HepG2 (cell line): ENCODE measurements around the gene ESYT2. TPM values are rescaled to one million over a fixed set of nuclear protein-coding genes. Genes with fewer than 3 reads are reported as not detected.

Experiments used
- FIP1L1 ChIP-seq: fragments of 200-400 bp; formaldehyde crosslinking; IDR thresholded peaks from 2 replicates; pipeline ENCODE4 v1.6.1; 2018; ENCODE audit warnings: low read depth, mild to moderate bottlenecking, low read length, moderate library complexity, borderline replicate concordance; ENCODE audit not compliant: insufficient read depth
- GATAD1 ChIP-seq: IDR thresholded peaks from 2 replicates; pipeline ENCODE4 v1.6.1; 2016; ENCODE audit warnings: missing genetic modification reagents, missing compliant biosample characterization
- HDAC2 ChIP-seq: sonication (generic); formaldehyde crosslinking; IDR thresholded peaks from 2 replicates; pipeline ENCODE4 v1.4.0; 2020; ENCODE audit warnings: missing genetic modification reagents
- HOXA3 ChIP-seq: sonication (generic); formaldehyde crosslinking; IDR thresholded peaks from 2 replicates; pipeline ENCODE4 v1.5.0; 2020; ENCODE audit warnings: missing genetic modification reagents
- ISL2 ChIP-seq: sonication (generic); formaldehyde crosslinking; IDR thresholded peaks from 2 replicates; pipeline ENCODE4 v1.5.0; 2020; ENCODE audit warnings: missing genetic modification reagents
- MZF1 ChIP-seq: sonication (generic); formaldehyde crosslinking; IDR thresholded peaks from 2 replicates; pipeline ENCODE4 v1.8.1; 2023; ENCODE audit warnings: mild to moderate bottlenecking, missing genetic modification reagents, borderline replicate concordance
- NR1H2 ChIP-seq: sonication (generic); formaldehyde crosslinking; IDR thresholded peaks from 2 replicates; pipeline ENCODE4 v1.8.1; 2022; ENCODE audit warnings: low read depth, missing genetic modification reagents, borderline replicate concordance
- PHF21A ChIP-seq: sonication (generic); formaldehyde crosslinking; IDR thresholded peaks from 2 replicates; pipeline ENCODE4 v1.5.0; 2020; ENCODE audit warnings: mild to moderate bottlenecking, missing genetic modification reagents
- SPEN ChIP-seq: sonication (generic); formaldehyde crosslinking; IDR thresholded peaks from 2 replicates; pipeline ENCODE4 v1.5.1; 2020; ENCODE audit warnings: low read depth, mild to moderate bottlenecking, missing genetic modification reagents
- ZNF17 ChIP-seq: sonication (generic); formaldehyde crosslinking; IDR thresholded peaks from 2 replicates; pipeline ENCODE4 v1.5.0; 2020; ENCODE audit warnings: mild to moderate bottlenecking, missing genetic modification reagents
- ZNF510 ChIP-seq: sonication (generic); formaldehyde crosslinking; IDR thresholded peaks from 2 replicates; pipeline ENCODE4 v1.4.0; 2020; ENCODE audit warnings: low read depth, mild to moderate bottlenecking, missing genetic modification reagents
- ZNF703 ChIP-seq: sonication (generic); formaldehyde crosslinking; IDR thresholded peaks from 2 replicates; pipeline ENCODE4 v1.5.1; 2020; ENCODE audit warnings: missing genetic modification reagents, mild to moderate bottlenecking, moderate library complexity, borderline replicate concordance
- ZNF709 ChIP-seq: sonication (generic); formaldehyde crosslinking; IDR thresholded peaks from 2 replicates; pipeline ENCODE4 v1.5.0; 2020; ENCODE audit warnings: mild to moderate bottlenecking, missing genetic modification reagents
- ZNF781 ChIP-seq: sonication (generic); formaldehyde crosslinking; IDR thresholded peaks from 2 replicates; pipeline ENCODE4 v1.5.1; 2020; ENCODE audit warnings: borderline replicate concordance, mild to moderate bottlenecking, missing genetic modification reagents; ENCODE audit errors: not compliant biosample characterization
- ZNF841 ChIP-seq: sonication (generic); formaldehyde crosslinking; IDR thresholded peaks from 2 replicates; pipeline ENCODE4 v1.8.1; 2023; ENCODE audit warnings: missing genetic modification reagents, borderline replicate concordance
- polyA plus RNA-seq, 8 experiments: library from polyadenylated mRNA; depleted of rRNA in 3 of 8; stranded (reverse) in 7 of 8; unstranded in 1 of 8; fragments of >200 nt; fragmentation: Illumina TruSeq in 4 of 8; extraction: Trizol in 4 of 8; gene quantifications; 2 replicates each; pipeline versions ENCODE4 v1.2.1 to v1.2.3, GENCODE V29; 2011 to 2016; ENCODE audit warnings: low read depth in 4 of 8, missing spikeins in 1 of 8, mixed read lengths in 1 of 8; ENCODE audit not compliant: insufficient read depth in 1 of 8
- total RNA-seq, 5 experiments: library from RNA; depleted of rRNA; stranded (reverse); fragments of >200 nt; fragmentation: Illumina TruSeq; extraction: Trizol; gene quantifications; 2 replicates each; pipeline ENCODE4 v1.2.3, GENCODE V29; 2016; ENCODE audit warnings: low read depth in 1 of 5
- TF ChIP-seq, protein P1 (sequence below): sonication (generic); formaldehyde crosslinking; IDR thresholded peaks from 2 replicates; pipeline ENCODE4 v1.4.0; 2020; ENCODE audit warnings: missing genetic modification reagents, borderline replicate concordance
- TF ChIP-seq, protein P2 (sequence below): sonication (generic); formaldehyde crosslinking; IDR thresholded peaks from 2 replicates; pipeline ENCODE4 v1.4.0; 2020; ENCODE audit warnings: low read depth, mild to moderate bottlenecking, missing genetic modification reagents
- TF ChIP-seq, protein P3 (sequence below): sonication (generic); formaldehyde crosslinking; IDR thresholded peaks from 2 replicates; pipeline ENCODE4 v1.4.0; 2020; ENCODE audit warnings: missing genetic modification reagents, borderline replicate concordance
- TF ChIP-seq, protein P4 (sequence below): sonication (generic); formaldehyde crosslinking; IDR thresholded peaks from 2 replicates; pipeline ENCODE4 v1.4.0; 2020; ENCODE audit warnings: missing genetic modification reagents

The ESYT2 gene
- total and polyA plus RNA-seq, 2 of the 13 experiments (the other 11 are each of a cell fraction or from before 2014, with no cell fraction given): 28.5 to 37.3 TPM

DNA sequence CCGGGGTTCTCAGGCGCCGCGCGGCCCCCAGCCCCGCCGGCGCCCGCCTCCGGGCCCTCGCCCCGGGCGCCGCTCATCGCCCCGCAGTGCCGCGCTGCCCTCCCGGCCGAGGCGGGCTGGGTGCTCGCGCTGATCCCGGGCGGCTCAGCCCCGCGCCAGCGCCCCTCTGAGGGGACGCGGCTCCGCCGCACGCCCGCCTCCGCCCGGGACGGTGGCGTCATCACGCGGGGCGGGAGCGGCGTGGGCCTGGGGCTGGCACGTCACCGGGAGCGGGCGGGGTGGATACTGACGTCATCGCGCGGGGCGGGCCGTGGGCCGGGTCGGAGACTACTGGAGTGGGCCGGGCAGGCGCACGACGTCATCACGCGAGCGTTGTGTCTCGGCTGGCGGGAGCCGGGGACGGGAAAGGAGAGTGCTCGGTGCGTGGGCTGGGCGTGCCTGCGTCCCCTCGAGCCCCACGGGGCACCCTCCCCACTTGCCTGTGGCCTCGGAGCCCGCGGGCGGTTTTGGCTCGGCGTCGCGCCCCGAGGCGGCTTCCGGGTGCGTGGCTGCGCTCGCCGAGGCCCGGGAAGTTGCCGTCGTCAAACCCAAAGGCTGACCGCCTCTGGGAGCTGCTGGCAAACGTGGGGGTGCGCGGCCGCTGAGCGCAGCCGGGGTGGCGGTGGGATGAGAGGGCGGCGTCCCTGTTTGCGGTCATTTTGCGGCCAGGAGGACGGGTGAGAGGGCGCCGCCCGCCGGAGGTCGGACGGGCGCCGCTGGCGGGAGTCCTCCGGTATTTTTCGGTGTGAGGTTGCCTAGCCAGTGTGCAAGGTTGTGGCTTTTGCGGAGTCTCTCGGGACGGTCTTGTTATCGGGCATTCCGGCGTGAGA, at the start of gene ESYT2 (continued):
- TF ChIP-seq HOXA3 (CRISPR knock-in tag): peak; percentile 100
- TF ChIP-seq HDAC2 (CRISPR knock-in tag): peak; percentile 85
- no peak for TF ChIP-seq ZNF17 (CRISPR knock-in tag)
- no peak for TF ChIP-seq FIP1L1
- peak; percentile 95 for TF ChIP-seq ZNF703 (CRISPR knock-in tag)
- TF ChIP-seq, protein P1, sequence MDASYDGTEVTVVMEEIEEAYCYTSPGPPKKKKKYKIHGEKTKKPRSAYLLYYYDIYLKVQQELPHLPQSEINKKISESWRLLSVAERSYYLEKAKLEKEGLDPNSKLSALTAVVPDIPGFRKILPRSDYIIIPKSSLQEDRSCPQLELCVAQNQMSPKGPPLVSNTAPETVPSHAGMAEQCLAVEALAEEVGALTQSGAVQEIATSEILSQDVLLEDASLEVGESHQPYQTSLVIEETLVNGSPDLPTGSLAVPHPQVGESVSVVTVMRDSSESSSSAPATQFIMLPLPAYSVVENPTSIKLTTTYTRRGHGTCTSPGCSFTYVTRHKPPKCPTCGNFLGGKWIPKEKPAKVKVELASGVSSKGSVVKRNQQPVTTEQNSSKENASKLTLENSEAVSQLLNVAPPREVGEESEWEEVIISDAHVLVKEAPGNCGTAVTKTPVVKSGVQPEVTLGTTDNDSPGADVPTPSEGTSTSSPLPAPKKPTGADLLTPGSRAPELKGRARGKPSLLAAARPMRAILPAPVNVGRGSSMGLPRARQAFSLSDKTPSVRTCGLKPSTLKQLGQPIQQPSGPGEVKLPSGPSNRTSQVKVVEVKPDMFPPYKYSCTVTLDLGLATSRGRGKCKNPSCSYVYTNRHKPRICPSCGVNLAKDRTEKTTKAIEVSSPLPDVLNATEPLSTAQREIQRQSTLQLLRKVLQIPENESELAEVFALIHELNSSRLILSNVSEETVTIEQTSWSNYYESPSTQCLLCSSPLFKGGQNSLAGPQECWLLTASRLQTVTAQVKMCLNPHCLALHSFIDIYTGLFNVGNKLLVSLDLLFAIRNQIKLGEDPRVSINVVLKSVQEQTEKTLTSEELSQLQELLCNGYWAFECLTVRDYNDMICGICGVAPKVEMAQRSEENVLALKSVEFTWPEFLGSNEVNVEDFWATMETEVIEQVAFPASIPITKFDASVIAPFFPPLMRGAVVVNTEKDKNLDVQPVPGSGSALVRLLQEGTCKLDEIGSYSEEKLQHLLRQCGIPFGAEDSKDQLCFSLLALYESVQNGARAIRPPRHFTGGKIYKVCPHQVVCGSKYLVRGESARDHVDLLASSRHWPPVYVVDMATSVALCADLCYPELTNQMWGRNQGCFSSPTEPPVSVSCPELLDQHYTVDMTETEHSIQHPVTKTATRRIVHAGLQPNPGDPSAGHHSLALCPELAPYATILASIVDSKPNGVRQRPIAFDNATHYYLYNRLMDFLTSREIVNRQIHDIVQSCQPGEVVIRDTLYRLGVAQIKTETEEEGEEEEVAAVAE (CRISPR knock-in tag): no peak
- no peak for TF ChIP-seq MZF1
- peak; percentile 88 for TF ChIP-seq SPEN (CRISPR knock-in tag)
- TF ChIP-seq, protein P2, sequence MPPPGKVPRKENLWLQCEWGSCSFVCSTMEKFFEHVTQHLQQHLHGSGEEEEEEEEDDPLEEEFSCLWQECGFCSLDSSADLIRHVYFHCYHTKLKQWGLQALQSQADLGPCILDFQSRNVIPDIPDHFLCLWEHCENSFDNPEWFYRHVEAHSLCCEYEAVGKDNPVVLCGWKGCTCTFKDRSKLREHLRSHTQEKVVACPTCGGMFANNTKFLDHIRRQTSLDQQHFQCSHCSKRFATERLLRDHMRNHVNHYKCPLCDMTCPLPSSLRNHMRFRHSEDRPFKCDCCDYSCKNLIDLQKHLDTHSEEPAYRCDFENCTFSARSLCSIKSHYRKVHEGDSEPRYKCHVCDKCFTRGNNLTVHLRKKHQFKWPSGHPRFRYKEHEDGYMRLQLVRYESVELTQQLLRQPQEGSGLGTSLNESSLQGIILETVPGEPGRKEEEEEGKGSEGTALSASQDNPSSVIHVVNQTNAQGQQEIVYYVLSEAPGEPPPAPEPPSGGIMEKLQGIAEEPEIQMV (CRISPR knock-in tag): 0 out of 2 replicates have a peak, but pooled peaks have one; percentile 54
- TF ChIP-seq ISL2 (CRISPR knock-in tag): peak; percentile 81
- TF ChIP-seq ZNF781 (CRISPR knock-in tag): no peak
- TF ChIP-seq NR1H2 (CRISPR knock-in tag): peak; percentile 74
- TF ChIP-seq, protein P3, sequence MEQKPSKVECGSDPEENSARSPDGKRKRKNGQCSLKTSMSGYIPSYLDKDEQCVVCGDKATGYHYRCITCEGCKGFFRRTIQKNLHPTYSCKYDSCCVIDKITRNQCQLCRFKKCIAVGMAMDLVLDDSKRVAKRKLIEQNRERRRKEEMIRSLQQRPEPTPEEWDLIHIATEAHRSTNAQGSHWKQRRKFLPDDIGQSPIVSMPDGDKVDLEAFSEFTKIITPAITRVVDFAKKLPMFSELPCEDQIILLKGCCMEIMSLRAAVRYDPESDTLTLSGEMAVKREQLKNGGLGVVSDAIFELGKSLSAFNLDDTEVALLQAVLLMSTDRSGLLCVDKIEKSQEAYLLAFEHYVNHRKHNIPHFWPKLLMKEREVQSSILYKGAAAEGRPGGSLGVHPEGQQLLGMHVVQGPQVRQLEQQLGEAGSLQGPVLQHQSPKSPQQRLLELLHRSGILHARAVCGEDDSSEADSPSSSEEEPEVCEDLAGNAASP (CRISPR knock-in tag): peak; percentile 62
- peak; percentile 78 for TF ChIP-seq ZNF709 (CRISPR knock-in tag)
- TF ChIP-seq, protein P4, sequence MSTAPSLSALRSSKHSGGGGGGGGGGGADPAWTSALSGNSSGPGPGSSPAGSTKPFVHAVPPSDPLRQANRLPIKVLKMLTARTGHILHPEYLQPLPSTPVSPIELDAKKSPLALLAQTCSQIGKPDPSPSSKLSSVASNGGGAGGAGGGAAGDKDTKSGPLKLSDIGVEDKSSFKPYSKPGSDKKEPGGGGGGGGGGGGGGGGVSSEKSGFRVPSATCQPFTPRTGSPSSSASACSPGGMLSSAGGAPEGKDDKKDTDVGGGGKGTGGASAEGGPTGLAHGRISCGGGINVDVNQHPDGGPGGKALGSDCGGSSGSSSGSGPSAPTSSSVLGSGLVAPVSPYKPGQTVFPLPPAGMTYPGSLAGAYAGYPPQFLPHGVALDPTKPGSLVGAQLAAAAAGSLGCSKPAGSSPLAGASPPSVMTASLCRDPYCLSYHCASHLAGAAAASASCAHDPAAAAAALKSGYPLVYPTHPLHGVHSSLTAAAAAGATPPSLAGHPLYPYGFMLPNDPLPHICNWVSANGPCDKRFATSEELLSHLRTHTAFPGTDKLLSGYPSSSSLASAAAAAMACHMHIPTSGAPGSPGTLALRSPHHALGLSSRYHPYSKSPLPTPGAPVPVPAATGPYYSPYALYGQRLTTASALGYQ: peak; percentile 37; the same call in 1 of the 2 replicates
- peak; percentile 52; the same call in 1 of the 2 replicates for TF ChIP-seq PHF21A (CRISPR knock-in tag)
- TF ChIP-seq ZNF841: peak; percentile 76; the same call in 1 of the 2 replicates
- 0 out of 2 replicates have a peak, but pooled peaks have one; percentile 88 for TF ChIP-seq ZNF510 (CRISPR knock-in tag)
- TF ChIP-seq GATAD1 (CRISPR knock-in tag): peak; percentile 72
